Thyroid gland (tissue), 4 donors: Measurements from ENCODE around the gene PNLDC1.

Experiments
- CTCF ChIP-seq, 6 experiments: fragments of 200-600 bp in 3 of 6; fragments of 450-650 bp in 3 of 6; sonication (generic) in 3 of 6; IDR thresholded peaks; one replicate each; pipeline ENCODE4 v1.5.1; 2016 to 2019; ENCODE audit warnings: antibody characterized with exemption in 6 of 6, mild to moderate bottlenecking in 2 of 6, inconsistent platforms in 1 of 6, moderate library complexity in 1 of 6
- POLR2A ChIP-seq, 2 donors: fragments of 450-650 bp; IDR thresholded peaks; one replicate each; pipeline ENCODE4 v1.6.1; 2017; ENCODE audit warnings: antibody characterized with exemption in 2 of 2, mild to moderate bottlenecking in 2 of 2, moderate library complexity in 1 of 2

- no peak for TF ChIP-seq CTCF (IDR thresholded peaks at IDR 0.05)
- no peak for TF ChIP-seq POLR2A (IDR thresholded peaks at IDR 0.05)
Observed at GRCh38 chr6:159819098-159819497, 19.0 kb downstream of the PNLDC1 start.
